H1 (cell line): Measurements from ENCODE around the gene LHFPL3. TPM values are rescaled to one million over a fixed set of nuclear protein-coding genes. Genes with fewer than 3 reads are reported as not detected.

Experiments used
- ATF2 ChIP-seq: IDR thresholded peaks from 2 replicates; pipeline ENCODE4 v1.6.1; 2012; ENCODE audit warnings: low read length, inconsistent platforms
- BRCA1 ChIP-seq: IDR thresholded peaks from 2 replicates; pipeline ENCODE4 v1.6.1; 2012; ENCODE audit warnings: low read depth, low read length, improper control_type of control experiment
- CHD2 ChIP-seq: IDR thresholded peaks from 2 replicates; pipeline ENCODE4 v1.6.1; 2012; ENCODE audit warnings: low read length, improper control_type of control experiment
- CTBP2 ChIP-seq: IDR thresholded peaks from 2 replicates; pipeline ENCODE4 v1.7.0; 2011; ENCODE audit warnings: borderline replicate concordance, mild to moderate bottlenecking, moderate library complexity, mixed read lengths, low read length; ENCODE audit not compliant: insufficient read depth, insufficient read length
- EGR1 ChIP-seq: IDR thresholded peaks from 2 replicates; pipeline ENCODE4 v1.6.1; 2011; ENCODE audit warnings: low read depth, low read length, borderline replicate concordance
- MAFK ChIP-seq: IDR thresholded peaks from 2 replicates; pipeline ENCODE4 v1.6.1; 2012; ENCODE audit warnings: low read depth, mild to moderate bottlenecking, improper control_type of control experiment, low read length
- POLR2A ChIP-seq, 2 experiments: IDR thresholded peaks; 1 replicate in 1 of 2; 2 replicates in 1 of 2; pipeline ENCODE4 v1.6.1; 2011; ENCODE audit warnings: low read depth in 2 of 2, low read length in 2 of 2, mild to moderate bottlenecking in 2 of 2; ENCODE audit errors: control extremely low read depth in 1 of 2
- RBBP5 ChIP-seq: IDR thresholded peaks from 2 replicates; pipeline ENCODE4 v1.7.1; 2012; ENCODE audit warnings: low read depth, mild to moderate bottlenecking, inconsistent platforms, low read length, moderate library complexity, borderline replicate concordance
- SUZ12 ChIP-seq: fragments of 200-600 bp; sonication (generic); IDR thresholded peaks from 2 replicates; pipeline ENCODE4 v1.6.1; 2012; ENCODE audit warnings: mild to moderate bottlenecking, inconsistent platforms, low read length, moderate library complexity, mixed read lengths
- TBP ChIP-seq: IDR thresholded peaks from 2 replicates; pipeline ENCODE4 v1.6.1; 2011; ENCODE audit warnings: low read depth, low read length, improper control_type of control experiment
- polyA plus RNA-seq, 7 experiments: library from polyadenylated mRNA; depleted of rRNA in 3 of 7; stranded (reverse) in 5 of 7; unstranded in 2 of 7; fragments of >200 nt in 5 of 7; fragments of 200-250 nt in 2 of 7; gene quantifications; 1 replicate in 5 of 7; 2 replicates in 1 of 7; 4 replicates in 1 of 7; pipeline versions ENCODE4 v1.2.1 to v1.2.3, GENCODE V29; 2011 to 2013; ENCODE audit warnings: missing spikeins in 2 of 7, mixed read lengths in 2 of 7
- total RNA-seq: library from RNA; stranded (reverse); fragmentation: NEBNext Ultra II Directional; extraction: Animal tissue kit (Norgen Biotek cat#: 25700); gene quantifications from 2 replicates; pipeline ENCODE4 v1.2.1, GENCODE V29; 2021

The LHFPL3 gene
- total and polyA plus RNA-seq, 2 of the 8 experiments (the other 6 are each of a cell fraction or from before 2014, with no cell fraction given) = 0.24 to 0.50 TPM

DNA sequence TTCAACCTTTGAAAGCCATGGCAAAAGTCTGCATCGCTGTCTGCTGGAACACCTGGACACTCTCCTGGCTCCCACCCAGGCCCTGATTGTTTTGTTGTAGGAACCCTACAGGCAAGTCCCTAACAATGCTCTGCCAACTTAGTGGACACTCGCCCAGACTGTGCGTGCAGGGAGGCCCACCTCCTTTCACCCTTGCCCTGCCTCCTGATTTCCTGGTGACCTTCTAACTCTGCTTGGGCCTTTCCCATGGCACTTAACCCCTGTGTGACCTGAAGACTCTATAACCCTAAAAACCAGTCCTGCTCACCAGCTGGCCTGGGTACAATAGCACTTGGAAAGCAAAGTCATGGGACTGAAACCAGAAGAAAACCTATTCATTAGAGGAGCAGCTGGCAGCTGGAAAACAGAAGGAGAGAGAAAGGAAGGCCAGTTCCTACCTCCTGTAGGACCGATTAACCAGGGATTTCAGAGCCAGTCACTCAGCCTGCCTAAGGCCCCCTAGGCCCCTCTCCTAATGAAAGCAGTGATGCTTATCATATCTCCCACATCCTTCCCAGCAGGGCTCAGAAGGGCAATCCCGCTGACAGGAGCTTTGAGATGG is 602.9 kb downstream of the LHFPL3 start (continued):
- TF ChIP-seq BRCA1 (no peak), CHD2 (no peak), MAFK (no peak), CTBP2 (no peak), RBBP5 (no peak), SUZ12 (no peak), ATF2 (no peak), EGR1 (no peak), TBP (no peak), POLR2A (IDR thresholded peaks at IDR 0.05; ENCODE audit: control extremely low read depth in 1 of 2, low read depth in 2 of 2, low read length in 2 of 2) (no peak)
